Activated CD8-positive, alpha-beta memory T cell treated with anti-CD3 and anti-CD28 coated beads for 48 hours (primary cell): ENCODE results near the gene SAV1.
"Not testable (repeated sequence)": the region's sequence is repeated elsewhere in the genome, so short reads cannot be mapped to it uniquely, and the experiment has no call there.

Experiments
- DNase-seq, 3 experiments: peaks; one replicate each; pipeline ENCODE4 v3.0.0-alpha.2; 2020; ENCODE audit warnings: low read depth in 2 of 3, low spot score in 2 of 3

Gene SAV1

GRCh38 chr14:50666772-50667683 lies 1.1 kb downstream of the SAV1 start:
- DNase-seq, result no peak

- DNase-seq, result not testable (repeated sequence)
These were observed 2.8 kb downstream of the SAV1 start for GRCh38 chr14:50665300-50665699.

GRCh38 chr14:50664579-50664978 lies 3.5 kb downstream of the SAV1 start:
- not testable (repeated sequence) for DNase-seq

DNA sequence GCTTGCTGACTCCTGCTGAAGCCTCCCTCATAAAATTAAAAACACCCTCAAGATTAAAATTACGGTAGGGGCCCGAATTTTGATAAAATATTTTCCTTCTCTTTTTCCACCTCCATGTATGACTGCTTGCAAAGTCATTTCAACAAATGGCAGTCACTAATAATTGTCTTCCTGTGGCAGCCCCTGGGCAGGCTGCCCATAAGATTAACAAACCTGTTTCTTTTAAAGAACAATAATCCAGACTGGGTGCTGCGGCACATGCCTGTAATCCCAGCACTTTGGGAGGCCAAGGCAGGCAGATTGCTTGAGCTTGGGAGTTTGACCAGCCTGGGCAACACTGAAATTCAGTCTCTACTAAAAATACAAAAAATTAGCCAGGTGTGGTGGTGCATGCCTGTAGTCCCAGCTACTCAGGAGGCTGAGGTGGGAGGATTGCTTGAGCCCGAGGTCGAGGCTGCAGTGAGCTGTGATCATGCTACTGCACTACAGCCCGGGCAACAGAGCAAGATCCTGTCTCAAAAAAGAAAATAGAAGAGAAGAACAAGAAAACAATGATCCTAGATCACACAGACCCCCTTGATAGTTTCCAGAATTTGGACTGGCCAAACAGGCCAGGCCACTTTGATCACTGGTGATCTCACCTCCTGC lies 8.7 kb downstream of the SAV1 start:
- no peak for DNase-seq

DNA sequence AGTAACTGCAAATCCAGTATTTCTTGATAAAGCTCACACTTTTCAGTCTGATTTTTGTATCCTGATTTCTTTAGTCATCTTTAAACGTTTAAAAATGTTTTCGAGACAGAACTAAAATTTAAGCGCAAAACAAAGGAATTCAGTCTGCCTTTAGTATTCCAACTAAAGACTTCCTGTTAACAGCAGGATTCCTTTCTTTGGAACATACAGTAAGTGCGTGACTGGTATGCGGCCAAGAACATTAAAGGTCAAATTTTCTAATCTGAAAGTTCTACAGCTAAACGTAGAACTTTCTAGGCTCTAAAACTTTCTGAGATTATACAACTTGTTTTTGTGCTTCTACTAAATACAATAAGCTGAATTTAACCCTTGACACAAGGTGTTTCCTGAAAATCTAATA lies 9.9 kb downstream of the SAV1 start:
- no peak for DNase-seq

GRCh38 chr14:50657753-50658152 lies 10.4 kb downstream of the SAV1 start:
- DNase-seq, result no peak

- DNase-seq, result no peak
These were observed 11.3 kb downstream of the SAV1 start for GRCh38 chr14:50656776-50657175.

DNA sequence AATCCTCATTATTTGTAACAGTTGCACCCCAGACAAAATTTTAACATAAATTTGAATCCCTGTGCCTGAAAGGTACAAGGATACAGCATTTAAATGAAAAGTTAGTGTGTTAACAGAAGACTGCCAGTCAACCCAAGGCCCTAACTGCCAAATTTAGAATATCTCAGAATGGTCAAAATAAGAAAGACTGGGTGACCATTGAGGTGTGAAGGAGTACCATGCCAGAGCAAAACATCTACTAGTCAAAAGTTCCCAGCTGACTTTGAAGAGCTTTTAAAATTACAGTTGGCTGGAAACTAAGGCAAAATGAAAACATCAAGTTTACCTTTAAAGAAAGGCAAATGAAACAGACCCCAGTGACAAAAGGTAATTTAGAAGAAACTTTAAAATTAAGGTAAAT lies 18.4 kb downstream of the SAV1 start:
- no peak for DNase-seq

DNA sequence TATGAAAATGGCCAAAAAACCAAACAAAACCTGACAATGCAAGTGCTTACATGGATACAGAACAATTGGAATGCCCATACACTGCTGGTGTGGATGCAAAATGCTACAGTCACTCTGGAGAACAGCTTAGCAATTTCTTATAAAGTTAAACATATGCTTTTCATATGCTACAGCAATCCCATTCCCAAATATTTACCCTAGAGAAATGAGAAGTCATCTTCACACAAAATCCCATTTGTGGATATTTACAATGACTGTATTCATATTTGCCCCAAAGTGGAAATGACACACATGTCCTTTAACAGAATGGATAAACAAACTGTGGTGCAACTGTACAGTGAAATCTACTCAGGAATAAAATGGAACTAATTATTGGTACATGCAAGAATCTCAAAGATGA lies 20.4 kb downstream of the SAV1 start:
- DNase-seq, result no peak

DNA sequence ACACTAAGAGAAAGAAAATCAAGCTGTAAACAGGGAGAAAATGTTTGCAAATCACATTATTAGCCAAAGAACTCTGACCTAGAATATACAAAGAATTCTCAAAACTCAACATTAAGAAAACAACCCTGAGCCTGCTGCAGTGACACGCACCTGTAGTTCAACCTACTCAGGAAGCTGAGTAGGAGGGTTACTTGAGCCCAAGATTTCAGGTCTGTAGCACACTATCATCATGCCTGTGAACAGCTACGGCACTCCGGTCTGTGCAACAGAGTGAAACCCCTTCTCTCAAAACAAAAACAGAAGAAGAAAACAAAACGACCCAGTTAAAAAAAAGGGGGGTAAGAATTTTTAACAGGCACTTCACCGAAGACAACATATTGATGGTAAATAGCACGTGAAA lies 20.8 kb downstream of the SAV1 start:
- no peak for DNase-seq

- no peak for DNase-seq
These were observed 33.0 kb downstream of the SAV1 start for GRCh38 chr14:50635141-50635540.

- no peak for DNase-seq
These were observed 34.2 kb downstream of the SAV1 start for GRCh38 chr14:50633954-50634353.

DNA sequence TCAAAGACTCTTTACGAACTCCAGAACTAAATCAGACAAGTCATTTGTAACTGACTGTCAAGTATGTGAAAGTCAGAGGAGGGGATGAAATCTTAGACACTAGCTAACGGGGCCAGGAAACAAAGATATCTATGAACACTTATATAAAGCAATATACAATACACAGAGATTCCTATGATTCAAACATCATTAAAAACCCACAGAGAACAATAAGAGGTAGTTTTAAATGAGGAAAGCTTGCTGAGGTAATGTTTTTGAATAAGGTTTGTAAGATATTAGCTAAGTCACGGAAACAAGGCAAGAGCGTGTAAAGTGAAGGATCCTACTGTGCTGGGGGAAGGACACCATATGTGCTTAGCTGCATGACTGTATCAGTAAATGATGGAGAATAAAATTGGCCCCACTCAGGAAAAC lies 36.7 kb downstream of the SAV1 start:
- no peak for DNase-seq

GRCh38 chr14:50624947-50625346 lies 43.2 kb downstream of the SAV1 start:
- not testable (repeated sequence) for DNase-seq

DNA sequence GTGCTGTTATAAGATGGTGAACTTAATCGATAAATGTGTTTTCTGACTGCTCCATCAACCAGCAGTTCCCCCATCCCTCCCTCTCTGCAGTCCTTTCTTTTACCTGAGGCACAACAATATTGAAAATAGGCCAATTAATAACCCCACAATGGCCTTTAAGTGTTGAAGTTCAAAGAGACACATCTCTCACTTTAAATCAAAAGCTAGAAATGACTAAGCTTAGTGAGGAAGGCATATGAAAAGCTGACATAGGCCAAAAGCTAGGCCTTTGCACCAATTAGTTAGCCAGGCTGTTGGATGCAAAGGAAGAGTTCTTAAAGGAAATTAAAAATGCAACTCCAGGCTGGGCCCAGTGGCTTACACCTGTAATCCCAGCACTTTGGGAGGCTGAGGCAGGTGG lies 43.7 kb downstream of the SAV1 start:
- no peak for DNase-seq

DNA sequence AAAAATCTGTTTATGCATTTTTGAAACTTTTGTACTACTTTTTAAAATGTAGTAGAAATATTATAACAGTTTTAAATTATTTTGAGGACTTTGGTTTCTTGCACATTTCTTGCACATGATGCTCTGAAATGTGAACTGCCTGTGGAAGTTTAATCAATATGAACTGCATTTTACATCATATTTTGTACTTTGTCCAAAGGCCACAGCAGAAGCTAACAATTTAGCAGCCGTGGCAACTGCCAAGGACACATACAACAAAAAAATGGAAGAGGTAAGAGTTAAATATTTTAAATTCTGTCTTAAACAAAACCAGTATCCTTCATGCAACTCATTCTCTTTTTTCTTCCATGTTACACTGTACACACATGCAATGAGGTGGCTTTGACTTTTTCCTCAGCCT lies 45.1 kb downstream of the SAV1 start:
- DNase-seq, result no peak

- DNase-seq, result no peak
These were observed 47.8 kb downstream of the SAV1 start for GRCh38 chr14:50620341-50620740.

- no peak for DNase-seq
These were observed 48.5 kb downstream of the SAV1 start for GRCh38 chr14:50619569-50620141.

GRCh38 chr14:50616275-50616674 lies 51.8 kb downstream of the SAV1 start:
- DNase-seq, result no peak

DNA sequence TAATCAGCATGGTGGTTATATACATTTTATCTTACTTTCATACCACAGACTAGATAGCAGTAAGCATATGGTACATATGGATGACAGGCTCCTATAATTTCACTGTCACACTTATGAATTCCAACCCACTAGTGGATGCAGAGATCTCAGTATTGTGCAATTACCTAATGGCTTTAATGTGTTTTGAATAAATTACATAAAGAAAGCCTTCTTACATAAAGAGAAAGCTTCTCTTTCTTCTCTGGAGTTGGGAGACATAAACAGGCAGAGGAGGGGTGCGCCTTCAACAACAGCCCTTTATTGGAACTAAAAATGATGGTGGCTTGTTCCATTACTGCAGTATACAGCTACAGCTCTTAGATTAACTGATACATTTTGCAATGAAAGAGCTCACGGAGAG lies 52.6 kb downstream of the SAV1 start:
- DNase-seq, result no peak

- no peak for DNase-seq
These were observed 53.0 kb downstream of the SAV1 start for GRCh38 chr14:50615056-50615455.

DNA sequence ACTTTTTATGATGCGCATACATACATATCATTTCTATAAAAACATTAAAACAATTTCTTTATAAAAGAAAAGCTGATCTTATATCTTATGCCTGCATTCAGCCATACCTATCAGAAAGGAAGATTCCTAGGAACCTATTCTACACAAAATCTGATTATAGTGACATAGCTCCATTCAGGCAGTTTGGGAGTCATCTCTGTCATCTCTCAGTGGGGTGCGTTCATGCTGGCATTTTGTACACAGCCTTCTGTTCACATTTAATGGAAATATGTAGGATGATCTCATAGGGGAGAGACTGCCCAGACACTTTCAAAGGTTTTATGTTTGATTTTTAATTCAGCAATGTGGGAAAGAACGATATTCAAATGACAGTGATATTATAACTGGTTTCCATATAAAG lies 55.3 kb downstream of the SAV1 start:
- no peak for DNase-seq
